Measurements from ENCODE around the gene SNRPD2. TPM values are rescaled to one million over a fixed set of nuclear protein-coding genes. Genes with fewer than 3 reads are reported as not detected.

The SNRPD2 gene
- total and polyA plus RNA-seq, 7 donors, result 205 to 368 (median 243) TPM

- no peak for TF ChIP-seq CTCF (IDR thresholded peaks at IDR 0.05)
- WGBS, 3 donors, result 0 to 1% (median 0%) methylated on average over 49 to 51 of the region's 51 CpGs
- Histone ChIP-seq H3K36me3 (ENCODE audit: insufficient read depth in 1 of 2, low read depth in 1 of 2) (no peaks in the 10 kb centered on the region), H3K4me3 (peak overlapping the region; percentile 84), H3K27me3 (ENCODE audit: insufficient read depth in 3 of 3, low read length in 2 of 3) (no peaks in the 10 kb centered on the region), H3K9me3 (no peaks in the 10 kb centered on the region), H3K27ac (peak overlapping the region; percentile 94), H3K4me1 (peaks cover 14% of the 10 kb centered on the region)
- intact Hi-C loops (cut with DNase I), result no loop called here
- peak; percentile 99 to 100 for DNase-seq
- ATAC-seq, result peak; percentile 96 to 98 (median 97)
Measured at GRCh38 chr19:45717131-45717982, 25.6 kb upstream of the SNRPD2 start.

GRCh38 chr19:45716359-45717130, 24.8 kb upstream of the SNRPD2 start:
- TF ChIP-seq CTCF (IDR thresholded peaks at IDR 0.05), result no peak
- intact Hi-C loops (cut with DNase I), result no loop called here
- peaks cover 14% of the 10 kb centered on the region for H3K4me1 ChIP-seq
- H3K9me3 ChIP-seq, result no peaks in the 10 kb centered on the region
- no peaks in the 10 kb centered on the region for H3K27me3 ChIP-seq (ENCODE audit: insufficient read depth in 3 of 3, low read length in 2 of 3)
- 1 to 2% (median 2%) methylated on average over 24 of the region's 24 CpGs for WGBS, 3 donors
- no peak for DNase-seq
- H3K36me3 ChIP-seq (ENCODE audit: insufficient read depth in 1 of 2, low read depth in 1 of 2), result no peaks in the 10 kb centered on the region
- peak in 2 of 4 donors; percentile 12 to 25 for ATAC-seq
- H3K27ac ChIP-seq, result peak overlapping the region; percentile 94
- H3K4me3 ChIP-seq, result peak overlapping the region; percentile 84

GRCh38 chr19:45715139-45715538, 23.4 kb upstream of the SNRPD2 start:
- Histone ChIP-seq H3K27me3 (ENCODE audit: insufficient read depth in 3 of 3, low read length in 2 of 3) (no peaks in the 10 kb centered on the region), H3K9me3 (no peaks in the 10 kb centered on the region), H3K4me3 (no peak overlapping the region), H3K27ac (no peak overlapping the region), H3K4me1 (peaks cover 14% of the 10 kb centered on the region), H3K36me3 (ENCODE audit: insufficient read depth in 1 of 2, low read depth in 1 of 2) (no peaks in the 10 kb centered on the region)
- TF ChIP-seq CTCF (IDR thresholded peaks at IDR 0.05), result no peak
- ATAC-seq (no peak), DNase-seq (no peak)
- intact Hi-C loops (cut with DNase I), result no loop called here
- WGBS, 3 donors, result 94 to 100% (median 96%) methylated on average over 3 of the region's 3 CpGs

GRCh38 chr19:45713141-45713540, 21.4 kb upstream of the SNRPD2 start:
- intact Hi-C loops (cut with DNase I), result no loop called here
- no peak overlapping the region for H3K4me3 ChIP-seq
- no peak for TF ChIP-seq CTCF (IDR thresholded peaks at IDR 0.05)
- H3K4me1 ChIP-seq, result peaks cover 10% of the 10 kb centered on the region
- 88 to 90% (median 89%) methylated on average over 15 of the region's 15 CpGs for WGBS, 3 donors
- DNase-seq, result no peak
- no peak overlapping the region for H3K27ac ChIP-seq
- no peaks in the 10 kb centered on the region for H3K9me3 ChIP-seq
- ATAC-seq, result no peak
- H3K36me3 ChIP-seq (ENCODE audit: insufficient read depth in 1 of 2, low read depth in 1 of 2), result no peaks in the 10 kb centered on the region
- no peaks in the 10 kb centered on the region for H3K27me3 ChIP-seq (ENCODE audit: insufficient read depth in 3 of 3, low read length in 2 of 3)

Data from psoas muscle (tissue), 8 donors.